ENCODE measurements around the gene UQCRFS1.
"Not testable (repeated sequence)": the region's sequence is repeated elsewhere in the genome, so short reads cannot be mapped to it uniquely, and the experiment has no call there.

UQCRFS1 gene

GRCh38 chr19:29216021-29216420, 3.1 kb upstream of the UQCRFS1 start:
- CTCF ChIA-PET, result no interaction called here
- TF ChIP-seq CTCF (conservative IDR thresholded peaks at IDR 0.05; ENCODE audit: low read depth), result no peak

GRCh38 chr19:29215322-29215845, 2.4 kb upstream of the UQCRFS1 start:
- POLR2A ChIA-PET (ENCODE audit: low non-redundant PET), result no interaction called here
- CTCF ChIA-PET, result no interaction called here
- H3K27ac ChIP-seq, result no peak overlapping the region
- no peak for TF ChIP-seq CTCF (conservative IDR thresholded peaks at IDR 0.05; ENCODE audit: low read depth)
- DNase-seq (ENCODE audit: low spot score), result no peak

More at GRCh38 chr19:29216021-29216420, 3.1 kb upstream of the UQCRFS1 start:
- H3K27ac ChIP-seq, result no peak overlapping the region
- DNase-seq (ENCODE audit: low spot score), result no peak
- POLR2A ChIA-PET (ENCODE audit: low non-redundant PET), result no interaction called here

DNA sequence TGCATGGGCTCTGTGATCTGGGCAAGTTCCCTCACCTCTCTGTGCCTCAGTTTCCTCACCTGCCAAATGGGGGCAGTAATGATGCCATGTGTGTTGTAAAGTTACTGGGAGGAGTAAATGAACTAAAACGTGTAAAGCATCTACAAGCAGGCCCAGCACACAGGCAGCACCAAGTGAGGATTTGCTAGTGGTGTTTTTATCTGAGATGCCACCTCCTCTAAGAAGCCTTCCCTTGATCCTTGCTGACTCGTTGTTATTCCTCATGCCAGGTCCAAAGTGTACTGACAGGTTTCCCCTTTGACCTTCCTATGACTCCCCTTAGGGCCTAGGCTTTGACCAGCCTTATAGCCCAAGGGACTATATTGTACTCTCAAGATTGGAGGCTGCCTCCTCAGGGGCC, 1.5 kb upstream of the UQCRFS1 start:
- no peak overlapping the region for H3K27ac ChIP-seq
- ChIA-PET CTCF (no interaction called here), POLR2A (ENCODE audit: low non-redundant PET) (interaction anchor here (0.5 kb wide), 1 partner anchor 159 kb away, joined by 3 read pairs; no protein-coding TSS in a partner anchor)
- DNase-seq (ENCODE audit: low spot score), result no peak
- TF ChIP-seq CTCF (conservative IDR thresholded peaks at IDR 0.05; ENCODE audit: low read depth), result no peak

GRCh38 chr19:29212356-29212647, 649 bp downstream of the UQCRFS1 start:
- TF ChIP-seq CTCF (conservative IDR thresholded peaks at IDR 0.05; ENCODE audit: low read depth), result no peak
- CTCF ChIA-PET, result interaction anchor here (0.6 kb wide), 1 partner anchor 42 kb away, joined by 3 read pairs; no protein-coding TSS in a partner anchor
- POLR2A ChIA-PET (ENCODE audit: low non-redundant PET), result no interaction called here
- H3K27ac ChIP-seq, result peak overlapping the region; percentile 82
- no peak for DNase-seq (ENCODE audit: low spot score)

- ChIA-PET POLR2A (ENCODE audit: low non-redundant PET) (no interaction called here), CTCF (interaction anchor here (0.6 kb wide), 1 partner anchor 41 kb away, joined by 3 read pairs; no protein-coding TSS in a partner anchor)
- TF ChIP-seq CTCF (conservative IDR thresholded peaks at IDR 0.05; ENCODE audit: low read depth), result no peak
- peak; percentile 13 for DNase-seq (ENCODE audit: low spot score)
- 0 out of 2 replicates have a peak overlapping the region, but pooled peaks have one; percentile 19 for H3K27ac ChIP-seq
Measured at GRCh38 chr19:29211562-29212355, 1.2 kb downstream of the UQCRFS1 start.

GRCh38 chr19:29211041-29211440, 1.9 kb downstream of the UQCRFS1 start:
- H3K27ac ChIP-seq; POLR2A ChIA-PET (ENCODE audit: low non-redundant PET); CTCF ChIA-PET; DNase-seq (ENCODE audit: low spot score): not testable (repeated sequence)

DNA sequence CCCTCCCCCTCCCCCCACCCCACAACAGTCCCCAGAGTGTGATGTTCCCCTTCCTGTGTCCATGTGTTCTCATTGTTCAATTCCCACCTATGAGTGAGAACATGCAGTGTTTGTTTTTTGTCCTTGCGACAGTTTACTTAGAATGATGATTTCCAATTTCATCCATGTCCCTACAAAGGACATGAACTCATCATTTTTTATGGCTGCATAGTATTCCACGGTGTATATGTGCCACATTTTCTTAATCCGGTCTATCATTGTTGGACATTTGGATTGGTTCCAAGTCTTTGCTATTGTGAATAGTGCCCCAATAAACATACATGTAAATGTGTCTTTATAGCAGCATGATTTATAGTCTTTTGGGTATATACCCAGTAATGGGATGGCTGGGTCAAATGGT, 2.4 kb downstream of the UQCRFS1 start:
- POLR2A ChIA-PET (ENCODE audit: low non-redundant PET); DNase-seq (ENCODE audit: low spot score); H3K27ac ChIP-seq; CTCF ChIA-PET: not testable (repeated sequence)

GRCh38 chr19:29207403-29208187, 5.4 kb downstream of the UQCRFS1 start:
- DNase-seq (ENCODE audit: low spot score); H3K27ac ChIP-seq; POLR2A ChIA-PET (ENCODE audit: low non-redundant PET): not testable (repeated sequence)
- CTCF ChIA-PET, result interaction anchor here (0.6 kb wide), 1 partner anchor 71 kb away, joined by 3 read pairs; no protein-coding TSS in a partner anchor

All from RWPE1 (cell line).